Measurements from ENCODE around the gene RASL11A.
"Not testable (repeated sequence)": the region's sequence is repeated elsewhere in the genome, so short reads cannot be mapped to it uniquely, and the experiment has no call there.

RASL11A gene, protein sequence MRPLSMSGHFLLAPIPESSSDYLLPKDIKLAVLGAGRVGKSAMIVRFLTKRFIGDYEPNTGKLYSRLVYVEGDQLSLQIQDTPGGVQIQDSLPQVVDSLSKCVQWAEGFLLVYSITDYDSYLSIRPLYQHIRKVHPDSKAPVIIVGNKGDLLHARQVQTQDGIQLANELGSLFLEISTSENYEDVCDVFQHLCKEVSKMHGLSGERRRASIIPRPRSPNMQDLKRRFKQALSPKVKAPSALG

DNA sequence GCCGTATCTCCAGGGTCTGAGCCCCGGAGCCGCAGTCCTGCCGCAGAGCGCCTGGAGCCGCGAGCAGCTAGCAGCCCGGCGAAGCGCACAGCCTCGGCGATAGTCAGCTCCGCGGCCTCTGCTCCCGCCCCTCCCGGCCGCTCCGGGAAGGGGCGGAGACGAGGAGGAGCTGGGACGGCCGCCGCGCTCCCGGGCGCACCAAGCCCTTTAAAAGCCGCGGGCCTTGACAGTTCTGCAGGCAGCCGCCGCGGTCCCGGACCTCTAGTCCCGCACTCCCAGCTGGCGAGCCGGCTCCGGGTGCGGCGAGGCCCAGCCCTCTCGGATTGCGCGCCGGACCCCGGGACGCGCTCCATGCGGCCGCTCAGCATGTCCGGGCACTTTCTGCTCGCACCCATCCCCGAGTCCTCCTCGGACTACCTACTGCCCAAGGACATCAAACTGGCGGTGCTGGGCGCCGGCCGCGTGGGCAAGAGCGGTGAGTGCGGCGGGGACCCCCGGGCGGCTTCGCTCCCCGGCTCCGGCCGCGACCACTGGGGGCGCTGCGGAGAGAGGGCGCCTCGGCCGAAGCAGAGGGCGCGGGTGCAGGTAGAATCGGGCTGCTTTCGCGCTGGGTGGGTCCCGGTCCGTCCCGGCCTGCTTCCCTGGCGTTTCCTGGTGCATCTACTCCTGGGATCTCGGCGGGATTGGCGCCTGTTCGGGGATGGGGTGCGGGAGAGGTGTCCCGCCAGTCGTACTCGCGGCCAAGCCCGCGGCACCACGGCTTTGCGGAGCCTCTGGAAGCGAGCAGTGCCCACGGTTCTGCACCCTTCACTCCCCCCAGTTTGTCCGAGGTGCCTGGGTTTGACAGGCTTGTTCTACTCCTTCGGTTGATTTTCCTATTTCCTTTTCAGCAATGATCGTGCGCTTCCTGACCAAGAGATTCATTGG, at the start of gene RASL11A:
Gene RASL11A, plus strand, starts transcription at position 237 of the 927 bp plus-strand sequence. Its CDS starts 115 bp downstream, at position 352.
- peak; percentile 32 for DNase-seq

DNA sequence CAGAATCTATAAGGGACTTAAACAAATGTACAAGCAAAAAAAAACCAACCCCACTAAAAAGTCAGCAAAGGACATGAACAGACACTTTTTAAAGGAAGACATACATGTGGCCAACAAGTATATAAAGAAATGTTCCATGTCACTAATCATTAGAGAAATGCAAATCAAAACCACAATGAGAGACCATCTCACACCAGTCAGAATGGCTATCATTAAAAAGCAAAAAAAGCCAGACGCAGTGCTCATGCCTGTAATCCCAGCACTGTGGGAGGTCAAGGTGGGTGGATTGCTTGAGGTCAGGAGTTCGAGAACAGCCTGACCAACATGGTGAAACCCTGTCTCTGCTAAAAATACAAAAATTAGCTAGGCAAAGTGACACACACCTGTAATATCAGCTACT, 48.5 kb upstream of the RASL11A start:
- DNase-seq: not testable (repeated sequence)

DNA sequence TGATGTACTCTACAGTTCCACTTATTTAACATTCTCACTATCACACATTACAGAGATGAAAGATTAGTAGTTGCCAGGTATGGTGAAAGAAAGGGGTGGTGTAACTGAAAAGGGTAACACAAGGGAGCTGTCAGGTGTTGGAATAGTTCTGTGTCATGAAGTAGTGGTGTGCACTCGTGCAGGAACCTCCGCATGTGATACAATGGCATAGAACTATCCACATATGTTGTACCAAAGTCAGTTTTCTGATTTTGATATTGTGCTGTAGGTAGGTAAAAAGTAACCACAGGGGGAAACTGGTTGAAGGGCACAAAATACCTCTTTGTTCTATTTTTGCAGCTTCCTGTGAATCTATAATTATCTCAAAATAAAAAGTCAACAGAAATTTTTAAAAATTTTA, 43.6 kb upstream of the RASL11A start:
- no peak for DNase-seq

DNA sequence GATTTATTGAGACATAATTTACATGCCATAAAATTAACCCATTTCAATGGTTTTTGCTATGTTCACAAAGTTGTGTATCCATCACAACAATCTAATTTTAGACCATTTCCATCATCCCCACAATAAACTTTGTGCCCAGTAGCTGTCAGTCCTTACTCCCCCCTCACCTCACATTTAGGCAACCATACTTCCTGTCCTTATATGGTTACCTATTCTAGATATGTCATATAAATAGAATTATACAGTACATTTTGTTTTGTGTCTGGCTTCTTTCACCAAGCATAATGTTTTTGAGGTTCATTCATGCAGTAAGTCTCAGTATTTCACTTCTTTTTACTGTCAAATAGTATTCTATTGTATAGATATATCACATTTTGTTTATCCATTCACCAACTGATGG, 42.5 kb upstream of the RASL11A start:
- DNase-seq: no peak

DNA sequence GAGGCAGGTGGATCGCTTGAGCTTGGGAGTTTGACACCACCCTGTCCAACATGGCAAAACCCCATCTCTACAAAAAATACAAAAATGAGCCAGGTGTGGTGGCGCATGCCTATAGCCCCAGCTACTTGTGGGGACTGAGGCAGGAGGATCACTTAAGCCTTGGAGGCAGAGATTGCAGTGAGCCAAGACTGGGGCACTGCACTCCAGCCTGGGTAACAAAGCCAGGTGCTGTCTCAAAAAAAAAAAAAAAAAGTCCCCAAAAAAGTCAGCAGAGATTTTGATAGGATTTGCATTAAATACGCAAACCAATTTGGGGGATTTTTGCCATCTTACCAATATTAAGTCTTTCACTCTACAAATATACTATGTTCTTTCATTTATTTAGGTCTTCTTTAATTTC, 41.0 kb upstream of the RASL11A start:
- DNase-seq: no peak

DNA sequence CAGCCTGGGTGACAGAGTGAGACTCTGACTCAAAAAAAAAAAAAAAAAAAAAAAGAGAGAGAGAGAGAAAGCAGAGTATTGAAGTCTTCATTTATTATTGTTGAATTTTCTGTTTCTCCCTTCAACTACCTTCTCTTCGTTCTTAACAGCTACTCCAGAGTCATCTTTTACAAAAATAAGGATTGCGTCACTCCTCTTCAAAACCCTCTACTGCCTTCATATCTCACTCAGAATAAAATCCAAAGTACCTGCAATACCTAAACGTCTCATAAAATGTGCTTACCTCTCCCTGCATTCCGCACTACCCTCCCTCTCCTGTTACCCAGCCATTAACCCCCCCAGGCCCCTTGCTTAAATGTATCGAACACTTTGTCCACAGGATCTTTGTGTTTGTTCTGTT, 36.7 kb upstream of the RASL11A start:
- no peak for DNase-seq

DNA sequence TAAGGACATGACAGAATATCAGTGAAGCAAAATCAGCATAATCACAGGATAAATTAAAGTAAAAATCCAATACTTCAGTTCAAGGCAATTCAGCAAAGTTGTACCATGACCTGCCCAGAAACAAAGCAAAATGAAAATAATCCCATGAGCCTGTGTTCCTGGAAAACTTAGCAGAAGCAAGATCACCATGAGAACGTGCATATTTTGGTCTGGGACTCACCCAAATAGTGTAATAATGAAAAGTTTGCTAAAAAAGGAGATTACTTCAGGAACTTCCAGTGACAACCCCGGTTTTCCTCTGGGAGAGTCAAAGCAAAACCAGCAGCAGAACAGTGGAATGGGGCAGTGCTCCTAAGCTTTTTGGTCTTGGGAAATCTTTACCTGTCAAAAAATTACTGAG, 34.2 kb upstream of the RASL11A start:
- DNase-seq: no peak

DNA sequence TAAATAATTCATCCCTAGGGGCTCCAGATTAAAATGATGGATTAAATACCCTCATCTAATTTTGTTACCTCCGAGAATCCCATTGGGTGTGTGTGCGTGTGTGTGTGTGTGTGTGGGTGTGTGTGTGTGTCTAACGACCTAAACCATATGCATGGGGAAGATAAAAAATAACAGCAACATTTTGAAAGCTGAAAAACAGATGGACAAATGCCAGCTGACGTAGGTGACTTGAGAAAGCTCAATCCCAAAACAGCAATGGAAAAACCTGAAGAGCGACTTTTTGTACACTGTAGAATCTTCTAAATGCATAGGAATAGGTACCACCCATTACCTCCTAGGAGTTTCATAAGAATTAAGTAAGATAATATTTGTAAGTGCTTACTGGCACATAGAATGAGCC, 27.9 kb upstream of the RASL11A start:
- DNase-seq: no peak

DNA sequence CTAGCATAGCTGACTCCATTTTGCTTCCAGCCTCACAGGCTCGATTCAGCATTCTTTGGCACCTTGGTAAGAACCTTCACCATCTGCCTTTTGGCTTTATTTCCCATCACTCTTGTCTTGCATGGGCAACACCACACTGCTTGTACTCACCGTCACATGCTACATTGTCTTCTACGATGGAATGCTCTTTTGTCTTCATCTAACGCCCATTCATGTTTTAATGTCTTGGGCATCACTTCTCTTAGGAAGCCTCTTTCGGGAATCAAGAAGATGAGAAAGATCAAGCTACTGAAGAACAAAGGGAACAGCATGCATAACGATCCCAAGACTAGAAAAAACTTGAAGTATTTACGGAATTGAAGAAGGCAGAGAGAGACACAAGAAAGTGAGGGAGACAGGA, 25.0 kb upstream of the RASL11A start:
- no peak for DNase-seq

DNA sequence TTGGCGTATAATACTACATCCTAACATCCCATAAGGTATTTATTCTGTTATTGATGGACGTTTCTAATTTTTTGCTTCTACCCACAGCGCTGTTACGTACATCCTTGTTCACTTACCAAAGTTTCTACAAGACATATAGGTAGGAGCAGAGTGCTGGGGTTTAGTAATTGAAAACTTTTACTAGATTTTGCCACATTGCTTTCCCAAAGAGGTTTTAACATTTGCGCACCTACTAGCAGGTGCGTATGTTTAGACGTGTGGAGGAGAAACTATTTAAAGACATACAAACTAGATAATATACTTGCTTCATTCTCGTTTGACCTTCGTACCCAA, 19.8 kb upstream of the RASL11A start:
- DNase-seq: no peak

DNA sequence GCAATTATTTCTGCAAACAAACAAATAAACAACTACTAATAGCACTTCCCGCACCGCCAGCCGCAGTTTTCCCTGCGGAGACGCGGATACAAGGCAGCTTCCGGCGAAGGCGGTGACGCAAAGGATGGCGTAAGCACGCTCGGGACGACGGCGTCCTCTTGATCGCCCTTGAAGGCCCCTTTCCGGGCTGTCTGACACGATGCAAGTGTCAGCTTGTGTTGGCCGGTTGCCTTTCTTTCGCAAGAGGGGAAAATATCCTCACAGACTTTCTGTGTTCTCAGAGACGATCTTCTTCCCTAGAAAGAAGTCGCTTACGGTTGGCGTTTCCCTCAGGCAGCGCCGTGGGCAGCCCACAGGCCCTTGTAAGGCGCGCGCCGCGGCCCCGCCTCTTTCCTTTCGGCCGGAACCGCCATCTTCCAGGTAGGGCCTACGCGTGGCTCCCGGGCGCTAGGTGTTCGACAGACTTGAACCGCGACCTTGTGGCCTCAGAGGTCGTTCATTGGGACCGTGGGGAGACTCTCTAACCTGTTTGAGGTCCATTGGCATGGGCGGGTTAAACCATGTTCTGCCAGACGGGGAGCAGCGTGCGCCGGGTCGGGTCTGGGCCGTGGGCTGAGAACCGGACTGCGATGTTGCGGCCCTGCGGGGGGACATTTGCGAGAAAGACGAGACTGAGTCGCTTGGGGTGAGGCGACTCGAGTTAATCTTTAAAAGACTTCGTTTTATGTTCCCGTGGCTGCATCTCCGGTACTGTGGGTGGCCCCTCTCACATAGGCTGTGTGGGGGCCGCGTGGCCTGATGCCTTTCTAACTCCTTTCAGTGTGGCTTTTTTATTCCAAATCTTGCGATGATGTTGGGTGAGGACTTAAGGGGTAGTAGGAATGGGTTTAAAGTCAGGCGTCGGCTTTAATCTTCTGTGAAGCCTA, 19.2 kb upstream of the RASL11A start, which contains the start of gene RPL21:
Gene RPL21, plus strand, starts transcription at position 393 of the 926 bp plus-strand sequence. CDS start 2,219 bp downstream, outside the sequence.
- peak; percentile 91 for DNase-seq

DNA sequence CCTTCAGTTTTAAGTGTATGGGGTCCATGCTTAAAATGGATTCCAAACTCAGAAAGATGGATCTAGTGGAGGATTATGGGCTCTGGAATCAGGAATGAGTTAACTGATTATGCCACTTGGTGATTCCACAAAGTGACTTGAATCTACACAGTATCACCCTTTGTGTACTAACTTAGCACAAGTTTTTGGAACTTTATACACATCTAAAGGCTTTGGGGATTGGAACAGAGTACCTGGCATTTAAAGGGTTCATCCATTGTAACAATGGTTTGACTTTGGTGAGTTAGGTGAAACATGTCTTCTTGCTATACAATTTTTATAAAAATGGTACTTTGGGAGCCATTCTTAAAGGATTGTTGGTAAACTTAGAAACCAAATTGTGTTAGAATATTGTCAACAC, 18.2 kb upstream of the RASL11A start:
- DNase-seq: no peak

DNA sequence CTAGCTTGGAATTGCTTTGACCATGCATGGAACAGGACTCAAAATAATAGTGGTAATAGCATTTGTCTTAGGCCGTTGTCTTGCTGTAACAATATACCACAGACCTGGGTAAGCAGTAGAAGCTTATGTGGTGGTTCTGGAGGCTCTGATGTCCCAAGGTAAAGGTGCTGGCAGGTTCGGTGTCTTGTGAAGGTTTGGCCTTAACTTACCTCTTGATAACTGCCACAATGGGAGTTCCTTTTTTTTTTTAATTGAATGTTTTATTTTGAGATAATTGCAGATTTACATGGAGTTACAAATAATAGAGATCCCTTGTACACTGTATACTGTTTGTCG, 13.4 kb upstream of the RASL11A start:
- DNase-seq: no peak

DNA sequence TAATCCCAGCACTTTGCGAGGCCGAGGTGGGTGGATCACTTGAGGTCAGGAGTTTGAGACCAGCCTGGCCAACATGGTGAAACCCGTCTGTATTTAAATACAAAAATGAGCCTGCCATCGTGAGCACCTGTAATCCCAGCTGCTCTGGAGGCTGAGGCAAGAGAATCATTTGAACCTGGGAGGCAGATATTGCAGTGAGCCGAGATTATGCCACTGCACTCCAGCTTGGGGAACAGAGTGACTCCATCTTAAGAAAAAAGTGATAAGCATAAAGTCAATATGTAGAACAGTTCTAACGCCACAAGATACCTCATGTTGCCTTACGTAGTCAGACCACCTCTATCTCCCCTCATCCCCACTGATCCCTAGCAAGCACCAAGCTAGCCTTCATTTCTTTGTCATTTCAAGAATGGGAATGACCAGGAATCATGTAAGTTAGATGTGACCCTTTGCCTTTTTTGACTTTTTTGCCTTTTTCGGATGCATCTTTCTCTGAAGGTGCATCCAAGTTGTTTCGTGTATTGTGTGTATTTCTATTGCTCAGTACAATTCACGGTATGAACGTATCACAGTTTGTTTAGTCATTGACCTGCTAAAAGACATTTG, 12.9 kb upstream of the RASL11A start:
- DNase-seq: no peak

DNA sequence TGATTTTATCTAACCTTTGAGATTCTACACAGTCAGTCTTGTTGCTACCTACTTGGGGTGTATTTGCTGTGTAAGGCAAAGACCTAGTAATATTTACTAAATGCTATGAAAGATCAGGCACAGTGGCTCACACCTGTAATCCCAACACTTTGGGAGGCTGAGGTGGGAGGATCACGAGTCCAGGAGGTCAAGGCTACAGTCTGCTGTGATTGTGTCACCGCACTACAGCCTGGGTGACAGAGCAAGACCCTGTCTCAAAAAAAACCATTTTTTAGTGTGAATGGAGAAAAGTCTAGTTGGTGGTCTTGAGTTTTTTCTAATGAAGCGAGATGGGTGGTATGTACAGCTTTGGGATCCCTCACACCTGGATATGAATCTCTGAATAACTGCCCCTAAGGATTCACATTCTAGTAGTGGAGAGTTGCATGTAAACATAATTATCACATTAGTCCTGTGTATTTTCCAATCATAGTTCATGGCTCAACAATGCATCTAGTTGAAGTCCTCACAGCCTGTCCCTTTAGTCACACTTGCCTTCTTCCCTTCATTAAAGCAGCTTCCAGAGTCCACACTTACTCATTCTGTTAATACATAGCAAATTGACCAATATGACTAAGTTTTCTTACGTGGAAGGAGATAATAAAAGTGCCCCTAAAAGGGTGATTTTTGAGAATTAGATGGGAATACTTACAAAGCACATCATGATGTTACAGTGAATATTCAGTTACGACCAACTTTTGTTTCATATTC, 11.8 kb upstream of the RASL11A start:
- DNase-seq: no peak

DNA sequence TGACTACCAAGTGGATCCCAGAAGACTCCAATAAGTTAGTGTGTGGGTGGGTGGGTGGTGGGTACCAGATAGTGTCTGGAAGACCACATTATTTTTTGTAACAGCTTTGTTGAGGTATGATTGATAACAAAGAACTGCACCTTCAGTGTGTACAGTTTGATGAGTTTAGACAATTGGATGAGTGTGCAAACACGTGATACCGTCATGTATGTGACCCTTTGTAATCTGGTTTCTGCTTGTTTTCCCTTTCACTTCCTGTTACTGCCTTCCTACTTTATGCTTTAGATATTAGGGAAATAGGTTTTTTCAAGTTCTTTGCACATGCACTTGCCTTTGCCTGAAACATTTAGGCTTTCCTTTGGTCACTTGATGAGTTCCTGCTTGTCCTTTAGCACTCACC, 10.8 kb upstream of the RASL11A start:
- DNase-seq: no peak

DNA sequence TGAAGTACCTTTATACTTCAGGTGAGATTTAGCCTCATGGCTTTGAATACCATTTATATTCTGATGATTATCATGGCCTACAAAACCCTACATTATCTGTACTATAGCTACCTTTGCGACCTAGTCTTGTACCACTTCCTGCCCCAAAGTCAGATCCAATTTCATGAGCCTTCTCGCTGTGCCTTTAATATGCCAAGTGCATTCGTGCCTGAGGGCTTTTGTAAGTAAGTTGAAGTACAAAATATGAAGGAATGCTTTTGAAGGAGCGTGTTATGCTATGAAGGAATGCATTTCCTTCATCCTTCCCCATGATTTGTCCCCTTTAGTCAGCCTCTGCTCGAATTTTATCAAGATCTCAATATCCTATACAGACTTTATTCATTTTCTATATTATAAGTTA, 9.2 kb upstream of the RASL11A start:
- DNase-seq: no peak

DNA sequence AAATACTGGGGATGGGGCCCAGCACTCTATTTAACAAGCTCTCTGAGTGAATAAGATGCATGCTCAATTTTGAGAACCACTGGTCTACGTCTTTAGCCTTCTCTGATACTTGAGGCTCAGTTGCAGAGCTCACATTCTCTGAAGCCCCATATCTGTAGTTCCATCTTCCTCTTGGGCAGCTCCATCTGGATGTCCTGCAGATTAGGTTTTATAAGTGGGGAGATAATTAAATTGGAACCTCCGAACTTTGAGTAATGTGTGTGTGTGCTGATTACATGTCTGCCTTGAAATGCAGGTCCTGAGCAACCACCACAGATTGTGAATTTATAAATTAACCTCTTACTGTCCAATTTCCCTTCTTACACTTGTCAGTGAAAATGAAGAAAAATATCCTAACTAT, 7.2 kb upstream of the RASL11A start:
- DNase-seq: no peak

DNA sequence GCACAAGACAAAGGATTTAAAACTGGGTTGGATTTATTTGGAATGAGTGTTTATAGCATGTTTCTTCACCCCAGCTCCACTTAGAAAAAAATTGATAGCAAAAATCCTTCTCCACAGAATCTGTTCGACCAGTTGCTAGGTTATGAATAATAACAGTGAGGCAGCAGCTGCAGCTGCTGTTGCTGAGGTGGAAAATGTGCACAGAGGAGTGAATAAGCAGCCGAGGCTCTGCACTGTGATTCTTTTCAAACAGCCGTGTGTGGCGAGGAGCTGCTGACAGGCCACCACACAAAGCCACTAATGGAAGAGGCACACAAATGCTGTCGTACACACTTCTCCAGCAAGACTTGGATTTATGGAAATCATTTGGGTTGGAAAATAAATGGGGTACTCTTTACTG, 6.4 kb upstream of the RASL11A start:
- DNase-seq: no peak

DNA sequence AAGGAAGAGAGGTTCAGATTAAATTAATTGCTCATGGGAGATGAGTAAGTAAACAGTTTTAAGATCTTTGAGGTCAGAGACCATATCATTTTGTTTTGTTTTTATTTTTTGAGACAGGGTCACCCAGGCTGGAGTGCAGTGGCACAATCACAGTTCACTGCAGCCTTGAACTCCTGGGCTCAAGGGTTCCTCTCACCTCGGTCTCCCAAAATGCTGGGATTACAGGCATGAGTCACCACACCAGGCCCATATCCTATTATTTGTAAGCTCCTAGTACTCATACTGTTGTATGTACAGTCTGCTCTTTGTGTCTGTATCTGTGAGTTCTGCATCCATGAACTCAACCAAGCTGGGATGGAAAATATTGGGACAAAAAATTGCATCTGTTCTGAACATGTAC, 6.0 kb upstream of the RASL11A start:
- DNase-seq: no peak

DNA sequence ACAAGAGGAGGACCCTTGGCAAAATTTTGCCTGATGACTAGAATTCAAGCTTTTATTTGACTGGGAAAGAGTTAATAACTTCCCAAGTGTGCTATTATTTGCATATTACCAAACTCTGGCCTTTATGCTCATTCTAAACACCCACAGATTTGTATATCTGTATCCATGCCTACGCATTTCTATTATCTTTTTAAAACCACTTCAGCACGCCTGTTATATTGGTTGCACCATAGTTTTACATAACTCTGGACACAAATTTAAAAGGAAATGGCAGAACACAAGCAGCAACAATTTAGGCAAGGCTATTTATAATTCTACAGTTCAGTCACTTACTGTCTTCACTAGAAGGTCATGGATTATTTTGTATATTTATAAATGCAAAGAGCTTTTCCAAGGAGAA, 3.7 kb upstream of the RASL11A start:
- DNase-seq: no peak

DNA sequence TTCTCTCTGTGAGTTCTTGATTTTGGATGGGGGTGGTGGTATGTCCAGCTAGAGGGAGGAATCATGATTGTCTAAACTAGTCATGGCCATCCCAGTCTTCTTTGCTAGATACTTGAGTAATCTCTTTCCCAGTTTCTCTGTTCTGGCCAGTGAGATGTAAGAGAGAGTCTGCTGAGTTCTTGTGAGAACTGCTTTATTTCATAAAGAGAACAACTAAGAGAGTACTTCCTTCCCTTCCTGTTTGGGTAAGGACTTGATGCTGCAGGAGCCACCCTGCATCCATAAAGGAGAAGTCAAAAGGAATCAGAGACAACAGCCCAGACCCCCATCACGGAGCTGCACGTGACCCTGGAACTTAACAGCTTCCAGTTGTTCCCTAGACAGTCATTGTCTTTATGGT, 3.0 kb upstream of the RASL11A start:
- no peak for DNase-seq

All from NCI-H446 treated with DMSO at 0.1 percent for 48 hours (cell line).